GM12801 (cell line): Measurements from ENCODE around the gene EBF4.

Experiments
- TF ChIP-seq, protein P1 (sequence below): IDR thresholded peaks from one replicate; pipeline ENCODE4 v1.5.1; 2011; ENCODE audit warnings: control low read depth; ENCODE audit not compliant: insufficient read length; ENCODE audit errors: extremely low read depth

EBF4 gene

DNA sequence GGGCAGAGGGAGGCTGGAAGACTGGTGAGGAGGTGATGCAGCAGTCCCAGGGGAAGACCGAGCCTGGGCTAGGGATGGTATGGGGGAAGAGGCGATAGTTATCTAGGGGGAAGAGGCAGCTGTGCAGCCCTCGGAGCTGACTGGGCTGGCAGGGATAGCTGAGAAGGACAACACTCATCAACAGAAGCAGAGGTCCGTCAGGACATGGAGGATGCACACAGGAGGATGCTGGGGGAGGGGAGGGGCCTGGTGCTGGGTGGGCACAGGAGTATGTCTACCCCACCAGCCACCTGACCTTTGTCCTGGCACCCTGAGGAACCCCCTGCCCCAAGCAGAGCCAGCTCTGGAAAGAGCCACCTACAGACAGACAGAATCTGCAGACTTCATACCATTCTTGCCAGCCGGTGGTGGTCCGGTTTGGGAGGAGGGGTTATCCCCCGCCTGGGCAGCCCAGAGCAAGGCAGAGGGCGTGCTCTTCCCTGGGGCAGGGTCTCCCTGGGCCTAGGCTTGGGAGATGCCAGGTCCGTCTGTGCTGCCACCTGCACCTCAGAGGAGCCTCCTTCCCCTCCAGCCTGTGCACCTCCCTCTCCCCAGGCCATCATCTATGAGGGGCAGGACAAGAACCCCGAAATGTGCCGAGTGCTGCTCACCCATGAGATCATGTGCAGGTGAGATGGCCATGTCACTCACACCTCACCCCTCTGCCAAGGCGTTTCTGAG is 14.9 kb downstream of the EBF4 start:
- TF ChIP-seq, protein P1, sequence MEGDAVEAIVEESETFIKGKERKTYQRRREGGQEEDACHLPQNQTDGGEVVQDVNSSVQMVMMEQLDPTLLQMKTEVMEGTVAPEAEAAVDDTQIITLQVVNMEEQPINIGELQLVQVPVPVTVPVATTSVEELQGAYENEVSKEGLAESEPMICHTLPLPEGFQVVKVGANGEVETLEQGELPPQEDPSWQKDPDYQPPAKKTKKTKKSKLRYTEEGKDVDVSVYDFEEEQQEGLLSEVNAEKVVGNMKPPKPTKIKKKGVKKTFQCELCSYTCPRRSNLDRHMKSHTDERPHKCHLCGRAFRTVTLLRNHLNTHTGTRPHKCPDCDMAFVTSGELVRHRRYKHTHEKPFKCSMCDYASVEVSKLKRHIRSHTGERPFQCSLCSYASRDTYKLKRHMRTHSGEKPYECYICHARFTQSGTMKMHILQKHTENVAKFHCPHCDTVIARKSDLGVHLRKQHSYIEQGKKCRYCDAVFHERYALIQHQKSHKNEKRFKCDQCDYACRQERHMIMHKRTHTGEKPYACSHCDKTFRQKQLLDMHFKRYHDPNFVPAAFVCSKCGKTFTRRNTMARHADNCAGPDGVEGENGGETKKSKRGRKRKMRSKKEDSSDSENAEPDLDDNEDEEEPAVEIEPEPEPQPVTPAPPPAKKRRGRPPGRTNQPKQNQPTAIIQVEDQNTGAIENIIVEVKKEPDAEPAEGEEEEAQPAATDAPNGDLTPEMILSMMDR = no peak

DNA sequence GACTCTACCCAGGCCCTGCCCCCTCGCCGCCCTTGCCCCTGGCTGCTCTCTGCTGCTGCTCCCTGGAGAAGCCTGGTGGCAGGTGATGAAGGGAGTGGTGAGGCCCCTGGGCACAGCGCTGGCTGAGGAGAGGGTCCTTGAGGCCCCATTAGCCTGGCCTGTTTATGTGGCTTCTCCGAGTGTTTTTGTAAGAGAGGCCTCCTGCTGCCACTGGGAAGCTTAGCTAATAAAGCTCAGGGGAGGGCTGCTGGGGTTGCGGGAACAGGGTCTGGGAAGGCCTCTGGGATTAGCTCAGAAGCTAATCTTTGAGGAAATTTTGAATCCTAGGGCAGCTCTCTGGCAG is 15.5 kb downstream of the EBF4 start:
- TF ChIP-seq, protein P1 = no peak

DNA sequence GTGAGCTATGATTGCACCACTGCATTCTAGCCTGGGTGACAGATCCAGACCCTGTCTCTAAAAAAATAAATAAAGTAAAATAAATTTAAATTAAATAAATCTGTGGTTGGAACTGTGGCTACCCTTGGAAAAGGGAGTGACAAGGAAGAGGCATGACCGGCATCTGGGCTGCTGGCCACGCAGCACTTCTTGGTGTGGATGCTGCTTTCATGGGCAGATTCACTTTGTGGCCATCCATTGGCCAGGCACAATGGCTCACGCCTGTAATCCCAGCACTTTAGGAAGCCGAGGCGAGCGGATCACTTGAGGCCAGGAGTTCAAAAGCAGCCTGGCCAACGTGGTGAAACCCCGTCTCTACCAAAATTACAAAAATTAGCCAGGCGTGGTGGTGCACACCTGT is 16.1 kb downstream of the EBF4 start:
- TF ChIP-seq, protein P1 = no peak

DNA sequence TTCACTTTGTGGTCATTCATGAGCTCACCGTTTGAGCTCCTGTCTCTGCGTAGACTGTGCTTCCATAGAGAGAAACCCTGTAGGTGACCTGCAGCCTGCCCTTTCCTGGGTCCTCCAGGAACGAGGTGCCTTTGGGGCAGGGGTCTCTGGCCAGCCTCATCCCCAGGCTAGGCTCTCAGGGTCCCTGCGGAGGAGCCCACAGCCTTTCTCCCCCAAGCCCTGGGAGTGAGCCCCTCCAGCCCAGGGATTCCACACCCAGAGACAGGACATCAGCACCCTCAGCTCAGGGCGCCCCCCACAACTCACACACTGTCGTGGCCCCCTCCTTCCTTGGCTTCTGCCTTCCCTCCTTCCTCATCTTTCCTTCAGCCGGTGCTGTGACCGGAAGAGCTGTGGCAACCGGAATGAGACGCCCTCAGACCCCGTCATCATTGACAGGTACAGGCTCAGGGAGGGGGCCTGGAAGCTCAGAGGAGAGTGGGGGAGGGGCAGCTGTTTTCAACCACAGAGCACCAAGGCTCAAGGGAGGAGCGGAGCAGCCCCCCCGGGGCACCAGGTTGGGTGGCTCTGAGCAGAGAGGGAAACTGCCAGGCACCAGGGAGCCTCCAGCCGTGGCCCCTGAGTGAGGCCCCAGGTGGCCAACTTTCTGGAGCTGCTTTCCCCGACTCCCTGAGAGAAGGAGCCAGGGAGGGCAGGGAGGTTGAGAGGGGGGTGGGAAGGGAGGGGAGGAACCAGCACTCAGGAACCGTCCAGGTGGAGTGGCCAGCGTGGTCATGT is 16.8 kb downstream of the EBF4 start:
- TF ChIP-seq, protein P1 = no peak

DNA sequence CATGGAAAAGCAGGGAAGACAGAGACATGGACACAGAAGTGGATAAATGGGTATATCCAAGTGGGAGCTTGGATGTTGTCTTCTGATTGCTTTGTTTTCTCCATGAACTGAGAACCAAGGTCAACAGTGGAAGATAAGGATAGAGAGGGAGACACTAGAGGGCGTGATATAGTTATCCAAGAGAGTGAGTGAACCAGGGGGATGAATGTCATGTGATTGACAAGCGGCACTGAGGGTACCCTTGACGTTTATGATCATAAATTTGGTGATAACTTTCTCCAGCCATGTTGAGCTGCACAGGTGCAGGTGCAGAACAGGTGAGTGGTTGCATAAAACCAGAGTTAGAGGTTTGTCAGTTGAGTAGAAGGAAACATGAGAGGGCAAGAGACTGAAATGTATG is 20.7 kb downstream of the EBF4 start:
- TF ChIP-seq, protein P1 = no peak

DNA sequence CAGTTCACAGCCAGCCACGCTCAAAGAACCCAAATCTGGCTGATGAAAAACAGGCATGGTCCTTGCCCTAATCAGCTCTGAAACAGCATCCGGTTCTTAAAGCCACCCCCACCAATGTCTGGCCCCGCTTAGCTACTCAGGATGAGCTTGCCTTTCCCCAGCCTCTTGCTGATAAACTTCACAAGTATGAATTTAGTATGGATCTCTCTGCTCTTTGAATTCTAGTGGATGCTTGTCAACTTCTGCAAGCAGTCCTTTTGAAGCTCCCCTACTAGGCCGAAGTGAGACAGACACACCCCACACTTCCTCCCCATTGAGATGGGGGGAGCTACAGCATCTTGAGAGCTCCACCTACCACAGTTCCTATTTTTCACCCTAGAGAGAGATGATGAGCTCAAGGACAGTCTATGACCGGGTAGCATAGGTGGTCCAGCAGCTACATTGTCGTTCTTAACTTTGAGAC is 36.7 kb downstream of the EBF4 start:
- TF ChIP-seq, protein P1 = no peak

DNA sequence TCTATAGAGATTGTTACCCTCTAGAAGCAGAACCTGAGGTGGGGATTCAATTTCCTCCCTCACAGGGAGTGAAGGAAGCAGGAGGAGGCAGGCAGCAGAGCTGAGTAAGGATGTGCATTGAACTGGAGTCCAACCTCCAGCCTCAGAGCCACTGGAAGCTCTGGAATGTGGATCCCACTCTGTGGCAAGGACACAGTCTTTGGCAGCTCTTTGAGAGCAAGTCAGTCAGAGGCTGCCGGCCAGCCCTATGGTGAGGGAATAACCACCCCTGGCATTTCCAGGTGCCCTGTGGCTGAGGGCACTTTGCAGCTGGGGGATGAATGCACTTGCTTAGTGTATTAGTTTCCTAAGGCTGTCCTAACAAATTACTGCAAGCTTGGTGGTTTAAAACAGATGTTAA is 37.2 kb downstream of the EBF4 start:
- TF ChIP-seq, protein P1 = no peak
